Keratinocyte (primary cell): Measurements from ENCODE around the gene TRIM74.
"Not testable (repeated sequence)": the region's sequence is repeated elsewhere in the genome, so short reads cannot be mapped to it uniquely, and the experiment has no call there.

ENCODE experiments used
- CTCF ChIP-seq, 3 experiments: IDR thresholded peaks in 1 of 3; conservative IDR thresholded peaks in 1 of 3; optimal IDR thresholded peaks in 1 of 3; 2 replicates in 2 of 3; 3 replicates in 1 of 3; pipeline versions ENCODE3 to v1.5.1; 2011; ENCODE audit warnings: low read length in 3 of 3, mild to moderate bottlenecking in 3 of 3, moderate library complexity in 2 of 3, control low read depth in 1 of 3, inconsistent platforms in 1 of 3; ENCODE audit not compliant: insufficient read depth in 2 of 3; ENCODE audit errors: extremely low read depth in 1 of 3
- EZH2 ChIP-seq: IDR thresholded peaks from one replicate; pipeline ENCODE4 v1.6.1; 2012; ENCODE audit warnings: inconsistent platforms, mild to moderate bottlenecking, low read length, moderate library complexity

DNA sequence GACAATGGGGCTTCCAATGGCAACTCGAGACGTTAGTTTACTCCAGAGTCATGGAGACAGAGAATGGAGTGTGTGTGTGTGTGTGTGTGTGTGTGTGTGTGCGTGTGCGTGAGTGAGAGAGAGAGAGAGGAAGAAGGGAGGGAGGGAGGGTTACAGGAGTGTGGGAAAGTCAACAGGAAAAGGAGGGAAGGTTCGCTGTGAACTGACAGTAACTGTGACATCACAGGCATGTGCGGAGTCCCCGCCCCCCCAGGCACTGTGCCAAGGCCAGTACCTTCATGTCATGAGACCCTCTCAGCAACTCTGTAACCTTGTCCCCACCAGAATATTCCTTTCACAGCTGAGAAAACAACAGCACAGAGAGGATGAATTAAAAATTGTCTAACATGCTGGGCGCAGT, 28.2 kb upstream of the TRIM74 start:
- TF ChIP-seq CTCF (optimal IDR thresholded peaks at IDR 0.05 in 1 of 3, IDR thresholded peaks at IDR 0.05 in 1 of 3, conservative IDR thresholded peaks at IDR 0.05 in 1 of 3; ENCODE audit: extremely low read depth in 1 of 3, insufficient read depth in 2 of 3, low read length in 3 of 3); EZH2: not testable (repeated sequence)
